ENCODE data around the gene FATE1.
"Not testable (repeated sequence)": the region's sequence is repeated elsewhere in the genome, so short reads cannot be mapped to it uniquely, and the experiment has no call there.

DNA sequence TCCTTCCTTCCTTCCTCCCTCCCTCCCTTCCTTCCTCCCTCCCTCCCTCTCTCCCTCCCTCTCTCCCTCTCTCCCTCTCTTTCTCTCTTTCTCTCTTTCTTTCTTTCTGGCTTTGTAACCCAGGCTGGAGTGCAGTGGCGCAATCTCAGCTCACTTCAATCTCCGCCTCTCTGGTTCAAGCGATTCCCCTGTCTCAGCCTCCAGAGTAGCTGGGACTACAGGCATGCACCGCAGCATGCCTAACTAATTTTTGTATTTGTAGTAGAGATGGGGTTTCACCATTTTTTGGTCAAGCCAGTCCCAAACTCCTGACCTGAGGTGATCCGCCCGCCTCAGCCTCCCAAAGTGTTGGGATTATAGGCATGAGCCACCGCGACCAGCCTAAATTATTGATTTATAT lies 18.8 kb upstream of the FATE1 start:
- TF ChIP-seq CTCF (conservative IDR thresholded peaks at IDR 0.05; ENCODE audit: low read depth, low read length); EZH2 (IDR thresholded peaks at IDR 0.05; ENCODE audit: borderline replicate concordance, low read depth, low read length, poor library complexity, severe bottlenecking): not testable (repeated sequence)
